HG03064 (cell line): Measurements from ENCODE around the gene TRPV4.
"Not testable (repeated sequence)": the region's sequence is repeated elsewhere in the genome, so short reads cannot be mapped to it uniquely, and the experiment has no call there.

ENCODE experiments used
- ATAC-seq: cut with Tn5 transposase; IDR thresholded peaks from one replicate; pipeline ENCODE4 v1.9.1; 2021; ENCODE audit warnings: low read depth; ENCODE audit not compliant: unreplicated experiment

TRPV4 gene

DNA sequence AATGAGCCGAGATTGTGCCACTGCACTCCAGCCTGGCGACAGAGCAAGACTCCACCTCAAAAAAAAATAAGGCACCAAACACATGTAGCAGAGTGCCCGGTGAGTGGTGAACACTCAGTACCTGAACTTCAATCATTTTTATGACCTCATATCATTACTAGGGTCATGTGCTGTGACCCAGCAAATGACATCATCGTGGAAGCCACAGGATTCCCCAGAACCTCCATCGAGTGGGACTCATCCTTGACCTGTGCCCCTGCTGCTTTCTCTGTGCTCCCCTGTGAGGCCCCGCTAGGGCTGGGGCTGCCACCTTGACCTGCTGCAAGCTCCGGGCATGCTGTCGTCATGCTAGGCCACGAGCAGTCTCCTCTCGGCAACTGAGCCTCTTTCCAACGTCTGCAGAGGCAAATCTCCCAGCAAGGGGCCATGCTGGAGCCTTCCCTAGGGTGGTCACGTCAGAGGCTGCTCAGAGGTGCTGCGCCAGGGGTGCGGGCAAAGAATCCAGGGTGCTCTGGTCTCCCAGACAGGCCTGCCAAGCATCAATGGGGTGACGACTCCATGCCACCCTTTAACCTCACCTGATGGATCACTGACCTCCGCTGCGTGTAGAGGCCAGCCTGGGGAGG, 28.6 kb upstream of the TRPV4 start:
- no peak for ATAC-seq

DNA sequence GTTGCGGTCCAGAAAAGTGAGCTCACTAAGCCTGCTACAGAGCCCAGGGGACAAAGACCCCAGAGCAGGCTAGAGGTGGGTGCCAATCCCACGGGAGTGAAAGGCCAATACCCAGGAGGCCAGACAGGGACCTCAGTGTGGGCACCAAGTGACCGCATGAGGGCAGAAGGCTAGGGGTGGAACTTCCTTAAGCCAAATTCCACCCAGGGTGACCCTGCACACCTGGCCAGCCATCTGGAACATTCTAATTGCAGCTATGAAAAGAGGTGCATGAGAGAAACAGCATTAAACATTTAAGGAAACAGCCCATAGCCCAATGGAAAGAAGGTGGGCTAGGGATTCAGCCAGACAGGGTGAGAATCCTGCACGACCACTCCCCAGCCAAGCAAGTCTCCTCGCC, 27.8 kb upstream of the TRPV4 start:
- ATAC-seq, result no peak

DNA sequence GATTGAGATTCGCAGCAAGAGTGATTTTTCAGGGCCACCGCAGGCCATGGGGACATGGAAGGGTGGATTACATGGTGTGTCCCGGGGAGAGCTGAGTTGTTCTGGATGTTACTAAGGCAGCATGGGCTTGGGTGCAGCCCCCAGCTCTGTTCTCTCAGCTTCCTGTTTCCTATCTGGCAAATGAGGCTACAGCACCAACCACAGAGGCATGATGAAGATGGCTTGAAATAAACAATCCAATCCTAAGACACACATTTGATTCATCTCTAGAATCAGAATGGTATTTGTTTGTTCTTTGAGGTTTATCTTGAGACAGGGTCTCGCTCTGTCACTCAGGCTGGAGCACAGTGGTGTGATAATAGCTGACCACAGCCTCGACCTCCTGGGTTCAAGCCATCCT, 25.6 kb upstream of the TRPV4 start:
- ATAC-seq, result no peak

DNA sequence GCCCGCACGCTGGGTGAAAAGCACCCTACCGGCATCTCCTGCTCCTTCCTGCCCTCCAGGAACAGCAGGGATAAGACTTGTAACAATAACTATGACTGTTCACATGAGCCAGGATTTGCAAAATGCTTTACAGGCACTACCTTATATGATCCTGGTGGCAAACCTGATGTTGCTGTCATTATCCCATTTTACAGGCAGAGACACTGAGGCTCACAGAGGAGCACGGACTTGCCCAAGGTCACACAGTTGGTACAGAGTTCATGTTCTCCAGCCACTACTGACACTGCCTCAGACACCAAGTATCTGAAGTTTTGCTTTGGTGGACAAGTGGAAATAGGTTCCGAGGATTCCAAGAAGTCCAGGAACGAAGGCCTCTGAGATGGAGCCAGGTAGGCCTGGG, 24.5 kb upstream of the TRPV4 start:
- no peak for ATAC-seq

DNA sequence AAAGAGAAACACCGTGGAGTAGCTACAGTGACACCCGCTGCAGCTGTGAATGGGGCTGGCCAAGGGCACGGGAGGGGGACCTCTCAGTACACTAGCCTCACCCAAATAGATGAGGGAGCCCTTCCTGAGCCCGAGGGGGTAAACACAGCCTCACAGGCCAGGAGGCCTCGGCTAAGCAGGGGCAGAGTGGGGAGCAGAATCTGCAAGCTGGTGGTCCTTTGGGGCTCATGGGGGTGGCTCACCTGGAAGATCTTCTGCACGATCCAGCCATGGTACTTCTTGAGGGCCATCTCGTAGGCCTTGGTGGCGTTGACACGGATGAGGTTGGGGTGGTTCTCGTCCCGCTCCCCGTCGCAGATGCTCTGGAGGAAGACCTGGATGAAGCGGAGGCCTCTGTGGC, 22.2 kb upstream of the TRPV4 start:
- ATAC-seq, result no peak

DNA sequence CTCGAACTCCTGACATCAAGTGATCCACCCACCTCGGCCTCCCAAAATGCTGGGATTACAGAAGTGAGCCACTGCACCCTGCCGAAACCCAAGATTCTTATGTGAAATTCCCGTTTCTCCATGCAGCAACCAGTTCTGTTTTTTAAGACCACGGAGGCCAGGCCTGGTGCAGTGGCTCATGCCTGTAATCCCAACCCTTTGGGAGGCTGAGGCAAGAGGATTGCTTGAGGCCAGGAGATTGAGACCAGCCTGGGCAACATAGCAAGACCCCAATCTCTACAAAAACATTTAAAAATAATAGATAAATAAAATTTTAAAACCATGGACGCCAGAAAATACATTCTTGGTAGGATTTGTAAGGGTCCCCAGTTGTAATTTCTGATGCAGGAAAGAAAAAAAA, 17.3 kb upstream of the TRPV4 start:
- ATAC-seq, result not testable (repeated sequence)

DNA sequence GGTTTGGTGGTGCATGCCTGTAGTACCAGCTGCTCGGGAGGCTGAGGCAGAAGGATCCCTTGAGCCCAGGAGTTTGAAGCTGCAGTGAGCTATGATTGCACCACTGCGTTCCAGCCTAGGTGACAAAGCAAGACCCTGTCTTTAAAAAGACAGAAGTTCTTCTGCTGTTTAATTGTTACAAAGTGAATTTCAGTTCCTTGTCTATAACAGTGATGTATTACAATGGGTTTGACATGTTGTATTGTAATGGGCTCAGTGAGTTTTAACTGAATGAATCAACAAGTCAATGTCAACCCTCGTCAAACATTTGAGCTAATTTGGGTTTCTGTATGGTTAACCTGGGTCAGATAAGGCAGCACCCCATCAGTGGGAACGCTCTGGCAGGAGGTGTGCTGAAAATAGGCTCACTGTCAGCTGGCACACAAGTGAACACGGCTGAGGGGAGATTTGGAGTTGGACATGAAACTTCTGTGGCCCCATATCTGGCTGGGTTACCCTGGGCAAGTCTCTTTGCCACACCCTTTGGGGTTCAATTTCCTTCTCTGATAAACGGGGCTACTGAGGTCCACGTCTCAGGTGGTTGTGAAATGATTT, 14.0 kb upstream of the TRPV4 start:
- no peak for ATAC-seq

DNA sequence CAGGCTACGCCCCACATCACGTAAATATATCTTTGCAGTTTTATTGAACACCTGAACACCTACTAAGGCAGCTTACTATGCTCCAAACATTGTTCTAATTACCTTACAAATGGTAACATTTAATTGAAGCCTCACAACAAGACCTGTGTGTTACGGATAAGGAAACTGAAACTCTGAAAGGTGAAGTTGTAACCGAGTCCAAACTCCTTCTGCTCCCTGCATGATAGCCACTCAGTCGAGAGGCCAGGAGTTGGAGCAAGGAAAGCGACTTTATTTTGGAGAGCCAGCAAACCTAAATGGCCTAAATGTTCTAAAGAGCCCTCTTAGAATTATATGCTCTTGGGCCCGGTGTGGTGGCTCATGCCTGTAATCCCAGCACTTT, 12.6 kb upstream of the TRPV4 start:
- ATAC-seq, result no peak

DNA sequence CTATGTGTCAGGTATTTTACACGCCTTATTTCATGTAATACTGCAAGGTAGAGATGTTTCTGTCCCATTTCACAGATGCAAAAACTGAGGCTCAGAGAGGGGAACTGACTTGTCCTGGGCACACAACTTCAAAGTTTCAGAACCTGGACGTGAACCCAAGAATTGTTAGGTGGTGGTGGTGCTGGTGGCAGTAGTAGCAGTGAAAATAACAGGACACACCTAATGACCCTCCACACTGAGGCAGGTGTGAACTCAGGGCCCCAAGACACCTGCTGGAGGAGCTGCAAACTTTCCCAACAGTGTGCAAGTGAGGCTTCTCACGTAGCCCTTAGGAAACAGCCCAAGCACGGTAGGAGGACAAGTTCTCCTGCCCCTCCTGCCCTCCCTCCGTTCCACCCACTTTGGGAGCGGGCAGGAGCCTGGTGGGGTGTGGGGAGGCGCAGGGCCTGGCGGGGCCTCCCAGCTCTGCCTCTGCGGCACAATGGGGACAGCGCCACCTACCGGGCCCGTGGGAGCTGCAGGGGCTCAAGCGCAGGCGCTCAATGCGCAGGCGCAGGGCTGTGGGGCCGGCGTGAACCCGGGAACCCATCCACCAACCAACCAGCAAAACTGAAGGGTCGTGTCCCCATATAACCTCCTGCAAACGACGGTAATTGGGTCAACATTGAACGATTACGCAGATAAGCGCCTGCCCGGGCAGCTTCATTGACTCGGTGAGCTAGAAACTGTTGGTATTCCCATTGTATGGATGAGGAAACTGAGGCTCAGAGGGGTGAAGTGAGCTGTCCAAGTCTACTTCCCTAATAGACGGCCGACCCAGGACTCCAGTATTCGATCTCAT, 12.0 kb upstream of the TRPV4 start:
- peak; percentile 76 for ATAC-seq

DNA sequence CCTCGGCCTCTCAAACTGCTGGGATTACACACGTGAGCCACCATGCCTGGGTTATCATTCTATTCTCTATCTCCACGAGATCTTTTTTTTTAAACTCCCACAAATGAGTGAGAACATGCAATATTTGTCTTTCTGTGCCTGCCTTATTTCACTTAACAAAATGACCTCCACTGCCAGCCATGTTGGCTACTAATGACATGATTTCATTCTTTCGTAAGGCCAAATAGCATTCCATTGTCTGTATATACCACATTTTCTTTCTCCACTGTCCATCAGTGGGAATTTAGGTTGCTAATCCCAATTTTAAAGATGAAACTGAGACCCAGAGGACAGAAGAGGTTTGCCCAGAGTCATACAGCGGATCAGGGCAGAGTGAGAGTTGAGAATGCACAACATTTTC, 10.9 kb upstream of the TRPV4 start:
- ATAC-seq, result no peak

DNA sequence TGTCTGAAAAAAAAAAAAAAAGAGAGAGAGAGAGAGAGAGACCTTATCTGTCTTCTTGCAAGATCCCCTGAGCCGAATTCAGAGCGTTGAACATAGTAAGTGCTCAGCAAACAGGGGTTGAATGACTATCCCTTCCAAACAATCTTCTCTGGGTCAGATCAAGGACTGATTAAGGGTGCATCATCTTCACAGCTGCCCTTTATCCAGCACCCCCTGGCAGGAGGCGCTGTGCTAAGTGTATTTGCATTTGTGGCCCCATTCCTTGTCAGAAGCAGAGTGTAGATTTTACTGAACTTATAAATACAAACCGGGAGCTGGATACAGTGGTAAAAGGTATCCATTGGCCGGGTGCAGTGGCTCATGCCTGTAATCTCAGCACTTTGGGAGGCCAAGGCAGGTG, 8.8 kb upstream of the TRPV4 start:
- no peak for ATAC-seq

DNA sequence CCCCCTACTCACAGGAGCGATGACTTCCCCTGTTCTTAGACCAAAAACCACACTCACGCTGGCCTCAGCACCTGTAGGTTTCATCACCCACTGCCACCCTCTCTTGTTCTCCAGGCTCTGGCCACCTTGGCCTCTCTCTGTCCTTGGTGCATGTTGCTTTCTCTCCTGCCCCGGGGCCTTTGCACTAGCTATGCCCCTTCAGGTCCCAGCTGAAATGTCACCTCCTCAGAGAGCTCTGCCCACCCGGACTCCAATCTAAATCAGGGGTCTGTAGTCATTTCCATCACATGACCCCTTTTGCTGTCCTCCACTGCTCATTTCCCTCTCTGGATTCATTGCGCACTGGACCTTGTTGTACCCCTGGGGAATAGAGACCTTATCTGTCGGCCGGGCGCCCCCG, 8.2 kb upstream of the TRPV4 start:
- no peak for ATAC-seq

DNA sequence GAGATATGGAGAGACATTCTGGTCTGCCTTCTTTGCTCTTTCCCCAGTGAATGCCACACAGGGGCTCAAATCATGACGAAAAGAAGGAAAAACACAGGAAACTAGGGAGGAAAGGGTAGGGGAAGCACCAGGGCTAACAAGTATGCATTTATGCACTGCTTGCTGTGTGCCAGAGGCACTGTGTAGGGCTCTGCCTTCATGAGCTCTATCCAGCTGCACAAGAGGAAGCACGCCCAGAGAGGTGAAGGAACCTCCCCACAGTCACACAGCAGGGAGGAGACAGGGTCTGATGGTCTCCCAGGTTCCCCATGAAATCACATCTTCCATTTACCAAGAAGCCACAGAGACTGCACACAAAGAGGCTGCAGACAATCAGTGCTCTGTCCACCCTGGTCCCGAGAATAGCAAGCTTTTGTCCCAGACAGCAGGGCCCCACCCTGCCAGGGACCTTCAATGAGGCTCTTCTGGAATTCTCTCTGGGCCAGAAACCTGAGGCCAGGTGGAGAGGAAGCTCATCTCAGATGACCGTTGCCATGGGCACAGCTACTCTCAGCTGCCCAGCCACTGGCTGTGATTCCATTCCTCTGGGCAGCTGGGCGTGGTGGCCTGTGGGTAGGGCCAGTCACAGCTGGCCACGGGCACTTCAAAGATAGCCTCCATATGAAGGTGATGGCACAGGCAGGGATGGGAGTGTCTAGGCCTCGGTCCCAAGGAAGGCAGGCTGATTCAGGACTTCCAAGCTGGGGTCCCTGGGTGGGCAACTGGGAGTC, 7.3 kb upstream of the TRPV4 start:
- ATAC-seq, result no peak

DNA sequence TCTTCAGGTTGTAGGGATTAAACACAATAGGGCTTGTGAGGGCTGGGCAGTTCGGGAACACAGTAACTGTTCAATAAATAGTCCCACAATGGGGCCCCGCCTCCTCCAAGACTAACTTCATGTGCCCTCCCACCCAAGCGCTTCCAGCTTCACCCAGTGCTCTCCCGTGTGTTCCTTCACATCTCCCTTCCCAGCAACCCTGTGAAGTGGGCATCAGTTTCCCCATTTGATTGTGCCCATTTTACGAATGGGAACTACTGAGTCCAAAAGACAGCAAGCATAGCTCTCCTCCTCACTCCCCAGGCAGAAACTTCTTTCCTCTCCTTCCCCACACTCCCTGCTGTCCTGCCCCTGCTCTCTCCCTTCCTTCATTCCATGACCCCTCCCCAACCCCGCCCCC, 6.2 kb upstream of the TRPV4 start:
- no peak for ATAC-seq

DNA sequence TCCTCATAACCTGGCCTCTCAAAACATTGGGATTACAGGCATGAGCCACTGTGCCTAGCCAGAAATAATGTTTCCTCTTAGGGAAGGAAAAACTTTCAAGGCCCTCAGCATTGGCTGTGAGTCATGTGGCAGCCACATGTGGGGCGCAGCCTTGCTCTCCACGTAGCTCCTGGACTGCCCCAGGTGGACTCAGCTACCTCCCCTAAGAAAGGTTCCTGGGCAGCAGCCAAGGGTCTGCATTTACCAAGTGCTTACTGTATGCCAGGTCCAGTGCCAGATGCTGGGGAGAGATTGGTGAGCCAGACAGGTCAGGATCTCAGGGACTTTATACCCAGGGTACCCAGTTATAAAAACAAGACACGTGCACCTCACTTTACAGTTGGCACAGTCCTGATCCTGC, 3.7 kb upstream of the TRPV4 start:
- ATAC-seq, result no peak

DNA sequence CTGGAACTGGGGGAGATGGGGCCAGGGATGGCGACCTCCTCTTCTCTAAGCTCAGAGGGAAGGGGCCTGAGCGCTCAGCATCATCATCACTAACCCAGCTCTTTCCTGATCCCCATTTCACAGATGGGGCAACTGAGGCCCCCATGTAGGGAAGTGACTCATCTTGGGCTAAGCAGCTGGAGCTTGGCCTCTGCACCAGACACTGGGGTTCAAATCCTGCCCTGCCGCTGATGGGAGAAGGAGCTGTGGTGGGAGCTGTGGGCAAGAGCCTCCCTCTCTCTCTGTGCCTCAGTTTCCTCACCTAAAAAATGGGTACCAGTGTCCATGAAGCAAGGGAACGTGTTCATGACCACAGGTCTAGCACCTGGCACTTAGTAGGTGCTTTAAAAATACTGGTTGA, 2.6 kb upstream of the TRPV4 start:
- ATAC-seq, result no peak

DNA sequence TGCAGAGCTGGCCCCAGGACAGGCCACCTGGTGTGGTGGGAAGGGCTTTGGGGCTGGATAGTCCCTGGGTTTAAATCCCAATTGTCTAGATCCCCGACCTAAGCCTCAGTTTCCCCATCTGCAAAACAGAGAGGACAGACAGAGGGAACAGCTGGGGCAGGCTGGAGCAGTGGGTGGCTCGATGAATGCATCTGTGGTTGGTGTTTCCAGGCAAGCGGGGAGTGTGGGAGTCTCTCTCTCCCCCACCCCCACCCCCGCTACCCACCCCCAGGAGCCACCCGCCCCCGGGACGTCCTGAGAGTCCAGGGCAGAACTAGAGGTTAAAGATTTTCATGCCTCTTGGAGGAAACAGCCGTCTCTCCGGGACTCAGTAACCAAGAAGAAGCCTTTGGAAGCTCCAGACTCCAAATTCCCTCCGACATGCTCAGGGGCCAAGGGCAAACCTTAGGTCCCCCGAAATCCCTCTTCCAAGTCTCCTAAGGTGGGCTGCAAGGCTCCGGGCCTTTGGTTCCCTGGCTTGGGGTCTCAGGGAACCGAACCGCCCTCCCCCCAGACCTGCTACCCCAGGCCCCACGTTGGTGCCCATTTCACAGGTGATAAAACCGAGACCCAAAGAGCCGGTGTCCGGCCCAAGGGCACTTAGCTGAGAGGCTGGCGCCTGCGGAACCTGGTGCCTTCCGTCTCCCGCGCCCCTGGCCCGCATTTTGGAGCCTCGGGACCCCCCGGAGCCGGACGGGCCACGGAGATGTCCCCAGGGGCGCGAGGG, 474 bp downstream of the TRPV4 start:
- no peak for ATAC-seq

DNA sequence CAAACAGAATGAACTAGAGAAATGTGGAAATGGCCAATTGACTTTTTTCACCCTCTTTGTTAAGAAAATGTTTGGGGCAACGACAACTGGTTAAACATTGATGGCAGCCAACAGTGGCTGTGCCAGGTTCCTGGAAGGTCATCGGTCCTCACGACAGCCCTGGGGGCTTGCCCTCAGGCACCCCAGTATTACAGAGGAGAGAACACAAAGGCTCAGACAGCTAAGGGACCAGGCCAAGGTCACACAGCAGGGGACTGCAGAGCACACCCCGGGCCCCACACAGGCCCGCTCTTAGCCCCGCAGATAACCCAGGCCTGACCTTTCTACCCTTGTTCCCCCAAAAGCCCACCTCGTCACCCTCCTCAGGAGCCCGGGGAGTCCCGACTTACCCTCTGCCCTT, 1.3 kb downstream of the TRPV4 start:
- no peak for ATAC-seq

DNA sequence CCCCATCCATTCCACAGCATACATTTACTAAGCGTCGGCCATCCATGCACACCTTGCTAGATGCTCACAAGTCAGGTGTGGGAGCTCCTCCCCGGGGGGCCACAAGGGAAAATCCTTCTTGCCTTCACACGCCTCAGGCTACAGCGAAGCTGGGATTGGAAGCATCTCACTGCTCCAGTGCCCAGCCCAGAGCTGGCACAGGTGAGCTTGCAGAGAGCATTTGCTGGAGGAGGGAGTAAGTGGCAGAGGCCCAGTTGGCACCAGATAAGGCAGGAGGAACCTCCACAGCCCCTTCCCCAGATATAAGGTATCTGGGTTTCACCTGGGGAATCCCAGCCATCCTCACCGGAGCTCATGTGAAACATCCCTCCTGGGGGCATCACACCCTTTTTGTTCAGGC, 1.8 kb downstream of the TRPV4 start:
- ATAC-seq, result no peak

DNA sequence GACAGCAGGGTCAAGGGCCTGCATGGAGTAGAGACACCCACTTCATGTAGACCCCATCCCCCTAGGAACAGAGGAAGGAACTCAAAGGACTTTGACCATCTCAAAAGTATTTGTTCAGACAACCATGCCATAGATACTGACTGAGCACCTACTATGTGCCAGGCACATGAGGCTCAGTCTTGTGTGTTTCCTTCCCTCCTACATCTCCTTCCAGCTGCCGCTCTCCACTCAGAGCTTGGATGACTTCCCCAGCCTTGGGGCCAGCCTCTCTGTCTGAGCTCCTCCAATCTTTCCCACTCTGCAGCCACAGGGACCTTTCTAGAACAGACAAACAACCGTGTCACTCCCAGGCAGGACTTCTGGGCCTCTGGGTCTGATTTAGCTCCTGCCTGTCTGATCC, 2.5 kb downstream of the TRPV4 start:
- no peak for ATAC-seq

DNA sequence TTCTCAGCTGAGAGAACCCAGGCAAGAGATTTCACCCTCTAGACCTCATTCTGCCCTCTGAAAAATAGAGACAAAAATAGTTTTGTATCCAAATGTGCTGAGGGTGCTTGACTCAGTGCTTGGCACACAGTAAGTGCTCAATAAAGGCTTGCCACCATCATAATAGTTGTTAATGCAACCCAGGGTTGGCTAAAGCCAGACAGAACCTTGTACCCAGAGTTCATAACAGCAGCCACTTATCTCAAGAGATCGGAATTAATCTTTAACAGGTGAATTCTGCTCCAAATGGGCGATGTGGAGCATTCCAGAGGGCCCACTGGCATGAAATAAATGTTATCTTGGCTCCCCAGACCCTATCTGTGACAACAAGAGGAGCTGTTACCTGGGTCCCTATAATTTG, 2.9 kb downstream of the TRPV4 start:
- ATAC-seq, result no peak
